Measurements from ENCODE around the gene SLC4A5. TPM values are rescaled to one million over a fixed set of nuclear protein-coding genes. Genes with fewer than 3 reads are reported as not detected.

SLC4A5 gene
- polyA plus RNA-seq, 2 of the 4 experiments (the other 2 are of a cell fraction), result 0.50 to 1.1 TPM

DNA sequence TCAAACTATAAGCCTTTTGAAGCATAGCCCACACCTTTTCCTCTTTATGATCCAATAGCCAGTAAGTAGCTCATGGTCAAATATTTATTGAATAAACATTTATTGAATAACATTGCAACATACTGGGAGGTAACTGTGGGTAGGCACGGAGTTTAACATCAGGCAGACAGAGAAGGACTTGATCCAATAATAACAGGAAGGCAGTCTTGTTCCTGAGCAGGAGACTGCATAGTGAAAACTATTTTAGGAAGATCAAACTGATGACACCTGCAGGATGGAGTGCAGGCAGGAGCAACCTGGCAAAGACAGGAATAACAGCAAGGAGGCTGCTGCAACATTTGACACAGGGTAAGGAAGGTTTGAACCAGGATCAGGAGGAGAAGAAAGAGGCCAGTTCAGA lies 40.0 kb upstream of the SLC4A5 start:
- CTCF ChIA-PET, result interaction anchor here (1.4 to 2.5 kb wide), 5 partner anchors 8 to 134 kb away, joined by 3 to 18 read pairs (median 8); partner anchors contain the start of genes C2orf81 and WDR54

DNA sequence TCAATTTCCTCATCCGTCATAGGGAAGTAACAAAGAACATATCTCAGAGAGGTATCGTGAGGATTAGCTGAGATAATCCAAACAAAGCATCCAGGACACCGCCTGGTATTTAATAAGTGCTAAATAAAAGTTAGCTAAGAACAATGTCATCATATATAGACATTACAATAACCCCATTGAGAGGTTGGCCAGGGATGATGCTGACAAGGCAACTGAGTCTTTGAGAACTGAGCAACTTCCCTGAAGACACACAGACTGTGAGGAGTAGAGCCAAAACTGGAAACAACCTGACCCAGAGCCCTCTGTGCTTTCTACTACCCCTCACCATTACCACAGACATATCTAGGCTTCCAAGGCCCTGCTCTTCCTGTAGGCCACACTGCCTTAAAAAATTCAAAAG lies 38.5 kb upstream of the SLC4A5 start:
- WGBS (ENCODE audit: missing lambda C conversion rate), result 94% methylated on average over 3 of the region's 3 CpGs
- Histone ChIP-seq H3K4me2 (no peak overlapping the region), H3K4me3 (no peak overlapping the region), H3K27ac (no peak overlapping the region), H3K9me3 (no peaks in the 10 kb centered on the region), H3K4me1 (peaks cover 21% of the 10 kb centered on the region; the same call in 2 of the 3 replicates)
- DNase-seq (ENCODE audit: low read depth in 1 of 2, low spot score in 1 of 2), result no peak
- ChIA-PET POLR2A (no interaction called here), CTCF (interaction anchor here (0.9 to 2.5 kb wide), 6 partner anchors 9 to 132 kb away, joined by 3 to 18 read pairs (median 8); partner anchors contain the start of genes C2orf81 and WDR54)
- no peak for FAIRE-seq
- no peak for ATAC-seq
- TF ChIP-seq MAFK (IDR thresholded peaks at IDR 0.05; ENCODE audit: partially characterized antibody) (no peak), HEYL (CRISPR knock-in tag; IDR thresholded peaks at IDR 0.05) (no peak)
- TF ChIP-seq, protein P1, sequence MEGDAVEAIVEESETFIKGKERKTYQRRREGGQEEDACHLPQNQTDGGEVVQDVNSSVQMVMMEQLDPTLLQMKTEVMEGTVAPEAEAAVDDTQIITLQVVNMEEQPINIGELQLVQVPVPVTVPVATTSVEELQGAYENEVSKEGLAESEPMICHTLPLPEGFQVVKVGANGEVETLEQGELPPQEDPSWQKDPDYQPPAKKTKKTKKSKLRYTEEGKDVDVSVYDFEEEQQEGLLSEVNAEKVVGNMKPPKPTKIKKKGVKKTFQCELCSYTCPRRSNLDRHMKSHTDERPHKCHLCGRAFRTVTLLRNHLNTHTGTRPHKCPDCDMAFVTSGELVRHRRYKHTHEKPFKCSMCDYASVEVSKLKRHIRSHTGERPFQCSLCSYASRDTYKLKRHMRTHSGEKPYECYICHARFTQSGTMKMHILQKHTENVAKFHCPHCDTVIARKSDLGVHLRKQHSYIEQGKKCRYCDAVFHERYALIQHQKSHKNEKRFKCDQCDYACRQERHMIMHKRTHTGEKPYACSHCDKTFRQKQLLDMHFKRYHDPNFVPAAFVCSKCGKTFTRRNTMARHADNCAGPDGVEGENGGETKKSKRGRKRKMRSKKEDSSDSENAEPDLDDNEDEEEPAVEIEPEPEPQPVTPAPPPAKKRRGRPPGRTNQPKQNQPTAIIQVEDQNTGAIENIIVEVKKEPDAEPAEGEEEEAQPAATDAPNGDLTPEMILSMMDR (IDR thresholded peaks at IDR 0.05), result no peak

More for the DNA sequence above, 40.0 kb upstream of the SLC4A5 start:
- POLR2A ChIA-PET, result no interaction called here
- no peaks in the 10 kb centered on the region for H3K9me3 ChIP-seq
- ATAC-seq, result no peak
- H3K4me1 ChIP-seq, result peaks cover 21% of the 10 kb centered on the region; the same call in 2 of the 3 replicates
- 5% methylated on average over 1 of the region's 1 CpG for WGBS (ENCODE audit: missing lambda C conversion rate)
- H3K27ac ChIP-seq, result no peak overlapping the region
- H3K4me2 ChIP-seq, result peak overlapping the region; percentile 6; the same call in 1 of the 3 replicates
- no peak for DNase-seq (ENCODE audit: low read depth in 1 of 2, low spot score in 1 of 2)
- FAIRE-seq, result no peak
- H3K4me3 ChIP-seq, result no peak overlapping the region
- no peak for TF ChIP-seq CBX2 (IDR thresholded peaks at IDR 0.05; ENCODE audit: borderline replicate concordance, low read depth)
- TF ChIP-seq CEBPB (IDR thresholded peaks at IDR 0.05), result no peak
- TF ChIP-seq KDM5A (IDR thresholded peaks at IDR 0.05), result no peak
- TF ChIP-seq RCOR1 (IDR thresholded peaks at IDR 0.05; ENCODE audit: low read depth, low read length), result no peak
- no peak for TF ChIP-seq HEYL (CRISPR knock-in tag; IDR thresholded peaks at IDR 0.05)
- TF ChIP-seq, protein P2, sequence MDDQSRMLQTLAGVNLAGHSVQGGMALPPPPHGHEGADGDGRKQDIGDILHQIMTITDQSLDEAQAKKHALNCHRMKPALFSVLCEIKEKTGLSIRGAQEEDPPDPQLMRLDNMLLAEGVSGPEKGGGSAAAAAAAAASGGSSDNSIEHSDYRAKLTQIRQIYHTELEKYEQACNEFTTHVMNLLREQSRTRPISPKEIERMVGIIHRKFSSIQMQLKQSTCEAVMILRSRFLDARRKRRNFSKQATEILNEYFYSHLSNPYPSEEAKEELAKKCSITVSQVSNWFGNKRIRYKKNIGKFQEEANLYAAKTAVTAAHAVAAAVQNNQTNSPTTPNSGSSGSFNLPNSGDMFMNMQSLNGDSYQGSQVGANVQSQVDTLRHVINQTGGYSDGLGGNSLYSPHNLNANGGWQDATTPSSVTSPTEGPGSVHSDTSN (IDR thresholded peaks at IDR 0.05), result no peak
- no peak for TF ChIP-seq SMC3 (IDR thresholded peaks at IDR 0.05)
- TF ChIP-seq HDAC2 (IDR thresholded peaks at IDR 0.05), result no peak
- no peak for TF ChIP-seq FOSB (CRISPR knock-in tag; IDR thresholded peaks at IDR 0.05)
- TF ChIP-seq ZSCAN20 (CRISPR knock-in tag; IDR thresholded peaks at IDR 0.05), result no peak
- no peak for TF ChIP-seq MYC (IDR thresholded peaks at IDR 0.05; ENCODE audit: borderline replicate concordance, low read length)

DNA sequence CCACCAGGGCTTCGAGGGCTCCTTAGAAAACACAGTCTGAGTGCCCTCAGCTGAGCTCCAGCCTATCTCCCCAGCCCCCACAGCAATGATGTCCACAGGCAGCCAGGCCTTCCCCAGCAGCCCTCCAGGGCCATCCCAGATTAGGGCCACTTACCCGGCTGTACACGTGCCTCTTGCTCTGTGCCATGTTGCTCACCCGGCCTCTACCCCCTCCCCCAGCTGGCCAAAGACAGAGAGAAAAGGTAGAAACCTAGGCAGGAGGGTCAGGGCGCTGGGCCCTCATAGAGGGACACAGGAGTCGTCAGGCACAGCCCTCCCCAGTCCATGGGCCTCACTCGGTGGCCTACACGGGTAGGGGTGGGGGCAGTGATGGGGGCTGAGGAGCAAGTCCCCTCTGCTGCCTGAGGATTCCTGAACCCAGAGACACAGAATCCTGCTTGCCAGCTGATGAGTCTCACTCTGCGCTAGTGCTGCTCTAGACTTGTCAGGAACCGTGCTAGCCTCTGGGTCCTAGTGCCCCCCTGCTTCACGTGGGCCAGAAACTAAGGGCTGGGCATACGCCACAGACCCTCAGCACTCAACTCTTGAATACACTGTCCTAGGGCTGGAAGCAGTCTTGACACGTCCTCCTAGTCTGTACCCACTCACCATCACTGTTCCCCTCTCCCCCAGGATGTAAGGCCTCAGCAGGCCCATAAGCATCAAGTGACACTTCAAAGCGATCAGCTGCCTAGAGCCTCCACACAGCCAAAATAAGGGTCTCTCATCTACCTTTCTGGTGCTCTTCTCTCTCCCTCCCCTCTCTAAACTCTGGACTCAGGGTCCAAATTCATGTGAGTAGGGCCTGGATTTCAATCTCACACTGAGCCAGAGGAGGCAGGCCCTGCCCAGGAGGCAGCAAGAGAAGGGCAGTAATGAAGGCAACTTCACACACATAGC lies 36.9 kb upstream of the SLC4A5 start, which contains the start of gene DCTN1:
TSS of gene DCTN1 (minus strand) at position 461 of the 939 bp plus-strand sequence. CDS start at position 187, 274 bp downstream.
- ChIA-PET POLR2A (interaction anchor here (0.5 kb wide), 1 partner anchor 159 kb away, joined by 3 read pairs; no protein-coding TSS in a partner anchor), CTCF (interaction anchor here (0.9 to 2.6 kb wide), 3 partner anchors 9 to 12 kb away, joined by 3 to 12 read pairs (median 9); no protein-coding TSS in a partner anchor)
- Histone ChIP-seq H3K4me3 (no peak within 1 kb of the TSS), H3K4me1 (peaks cover 21% of the 10 kb centered on the region; the same call in 2 of the 3 replicates), H3K4me2 (peak within 1 kb of the TSS; percentile 57), H3K27ac (peak within 1 kb of the TSS in 1 of 2 experiments; percentile 61; a peak in 2 of 6 replicates), H3K9me3 (no peaks in the 10 kb centered on the region)
- peak; percentile 75 to 92 for ATAC-seq
- 58% methylated on average over 11 of the region's 14 CpGs for WGBS (ENCODE audit: missing lambda C conversion rate)
- TF ChIP-seq ESRRA (IDR thresholded peaks at IDR 0.05; ENCODE audit: borderline replicate concordance, low read length), result no peak
- TF ChIP-seq, protein P3, sequence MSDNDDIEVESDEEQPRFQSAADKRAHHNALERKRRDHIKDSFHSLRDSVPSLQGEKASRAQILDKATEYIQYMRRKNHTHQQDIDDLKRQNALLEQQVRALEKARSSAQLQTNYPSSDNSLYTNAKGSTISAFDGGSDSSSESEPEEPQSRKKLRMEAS (IDR thresholded peaks at IDR 0.05), result 0 out of 2 replicates have a peak, but pooled peaks have one; percentile 35
- DNase-seq (ENCODE audit: low read depth in 1 of 2, low spot score in 1 of 2), result peak; percentile 26 to 35
- FAIRE-seq, result no peak

All from A549 (cell line).